Glutamatergic neuron (in vitro differentiated cells): ENCODE measurements around the gene H6PD. TPM values are rescaled to one million over a fixed set of nuclear protein-coding genes. Genes with fewer than 3 reads are reported as not detected.
A peak's percentile ranks its signal among the peaks of the same experiment; 100 is the strongest.

Experiments used
- DNase-seq: peaks from one replicate; pipeline ENCODE4 v3.0.0; 2022
- H3K27ac Mint-ChIP-seq: one replicate; pipeline ENCODE4 v1.8.0; 2020; ENCODE audit warnings: mild to moderate bottlenecking, mixed read lengths, inconsistent platforms; ENCODE audit not compliant: unreplicated experiment
- H3K27me3 Mint-ChIP-seq: one replicate; pipeline ENCODE4 v1.8.0; 2020; ENCODE audit warnings: mild to moderate bottlenecking, moderate library complexity, mixed read lengths, inconsistent platforms; ENCODE audit not compliant: unreplicated experiment
- H3K36me3 Mint-ChIP-seq: one replicate; pipeline ENCODE4 v1.8.0; 2020; ENCODE audit warnings: mild to moderate bottlenecking, mixed read lengths, inconsistent platforms; ENCODE audit not compliant: unreplicated experiment
- H3K4me1 Mint-ChIP-seq: one replicate; pipeline ENCODE4 v1.8.0; 2020; ENCODE audit warnings: mild to moderate bottlenecking, low read depth, mixed read lengths, inconsistent platforms; ENCODE audit not compliant: unreplicated experiment
- H3K4me3 Mint-ChIP-seq: one replicate; pipeline ENCODE4 v1.8.0; 2020; ENCODE audit warnings: mild to moderate bottlenecking, mixed read lengths, inconsistent platforms; ENCODE audit not compliant: unreplicated experiment
- H3K9me3 Mint-ChIP-seq: one replicate; pipeline ENCODE4 v1.8.0; 2020; ENCODE audit warnings: mild to moderate bottlenecking, moderate library complexity, mixed read lengths, inconsistent platforms; ENCODE audit not compliant: unreplicated experiment
- total RNA-seq: library from RNA; stranded (reverse); fragmentation: NEBNext Ultra II Directional; extraction: Animal tissue kit (Norgen Biotek cat#: 25700); gene quantifications from one replicate; pipeline ENCODE4 v1.2.1, GENCODE V29; 2021; ENCODE audit not compliant: unreplicated experiment
- TF ChIP-seq, protein P1 (sequence below): fragments of 200-600 bp; sonication (generic); IDR thresholded peaks from one replicate; pipeline ENCODE4 v1.5.0; 2021; ENCODE audit not compliant: partially characterized antibody, unreplicated experiment

Gene H6PD
- total RNA-seq, 1 donor from 2014 or later: 5.0 TPM

- H3K36me3 Mint-ChIP-seq: no peaks in the 10 kb centered on the region
- DNase-seq: no peak
- TF ChIP-seq, protein P1, sequence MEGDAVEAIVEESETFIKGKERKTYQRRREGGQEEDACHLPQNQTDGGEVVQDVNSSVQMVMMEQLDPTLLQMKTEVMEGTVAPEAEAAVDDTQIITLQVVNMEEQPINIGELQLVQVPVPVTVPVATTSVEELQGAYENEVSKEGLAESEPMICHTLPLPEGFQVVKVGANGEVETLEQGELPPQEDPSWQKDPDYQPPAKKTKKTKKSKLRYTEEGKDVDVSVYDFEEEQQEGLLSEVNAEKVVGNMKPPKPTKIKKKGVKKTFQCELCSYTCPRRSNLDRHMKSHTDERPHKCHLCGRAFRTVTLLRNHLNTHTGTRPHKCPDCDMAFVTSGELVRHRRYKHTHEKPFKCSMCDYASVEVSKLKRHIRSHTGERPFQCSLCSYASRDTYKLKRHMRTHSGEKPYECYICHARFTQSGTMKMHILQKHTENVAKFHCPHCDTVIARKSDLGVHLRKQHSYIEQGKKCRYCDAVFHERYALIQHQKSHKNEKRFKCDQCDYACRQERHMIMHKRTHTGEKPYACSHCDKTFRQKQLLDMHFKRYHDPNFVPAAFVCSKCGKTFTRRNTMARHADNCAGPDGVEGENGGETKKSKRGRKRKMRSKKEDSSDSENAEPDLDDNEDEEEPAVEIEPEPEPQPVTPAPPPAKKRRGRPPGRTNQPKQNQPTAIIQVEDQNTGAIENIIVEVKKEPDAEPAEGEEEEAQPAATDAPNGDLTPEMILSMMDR: no peak
- H3K27ac Mint-ChIP-seq: no peak overlapping the region
- H3K4me3 Mint-ChIP-seq: no peak overlapping the region
- peaks cover 2% of the 10 kb centered on the region for H3K27me3 Mint-ChIP-seq
- H3K9me3 Mint-ChIP-seq: peaks cover 5% of the 10 kb centered on the region
- peaks cover 23% of the 10 kb centered on the region for H3K4me1 Mint-ChIP-seq
Measured at GRCh38 chr1:9240914-9241820, 6.6 kb downstream of the H6PD start.

DNA sequence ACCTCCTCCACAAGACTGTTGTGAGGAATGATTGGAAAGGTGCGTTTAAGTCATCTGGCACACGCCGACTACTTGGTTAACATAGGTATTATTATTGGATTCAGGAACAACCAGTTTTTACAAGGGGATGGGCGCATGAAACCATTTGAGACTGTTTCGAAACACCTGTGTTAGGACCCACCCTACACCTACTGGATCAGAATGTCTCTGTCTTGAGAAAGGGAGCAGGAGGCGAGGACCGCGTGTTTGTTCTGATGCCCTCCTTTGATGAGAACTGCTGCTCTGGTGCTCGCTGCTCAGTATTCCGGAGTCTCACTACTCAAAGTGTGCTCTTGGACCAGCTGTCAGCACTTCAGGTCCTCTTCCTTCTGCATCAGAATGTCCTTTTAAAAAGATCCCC is 7.3 kb downstream of the H6PD start:
- TF ChIP-seq, protein P1: no peak
- no peak overlapping the region for H3K27ac Mint-ChIP-seq
- no peak overlapping the region for H3K4me3 Mint-ChIP-seq

GRCh38 chr1:9242338-9242969 is 7.9 kb downstream of the H6PD start:
- Mint-ChIP-seq H3K27ac (peak overlapping the region; percentile 66), H3K9me3 (peaks cover 8% of the 10 kb centered on the region), H3K4me3 (no peak overlapping the region), H3K4me1 (peaks cover 23% of the 10 kb centered on the region), H3K36me3 (no peaks in the 10 kb centered on the region), H3K27me3 (no peaks in the 10 kb centered on the region)
- DNase-seq: no peak
- TF ChIP-seq, protein P1: no peak

More for the DNA sequence above, 7.3 kb downstream of the H6PD start:
- peaks cover 2% of the 10 kb centered on the region for H3K27me3 Mint-ChIP-seq
- H3K36me3 Mint-ChIP-seq: no peaks in the 10 kb centered on the region
- peaks cover 8% of the 10 kb centered on the region for H3K9me3 Mint-ChIP-seq
- no peak for DNase-seq
- peaks cover 23% of the 10 kb centered on the region for H3K4me1 Mint-ChIP-seq

DNA sequence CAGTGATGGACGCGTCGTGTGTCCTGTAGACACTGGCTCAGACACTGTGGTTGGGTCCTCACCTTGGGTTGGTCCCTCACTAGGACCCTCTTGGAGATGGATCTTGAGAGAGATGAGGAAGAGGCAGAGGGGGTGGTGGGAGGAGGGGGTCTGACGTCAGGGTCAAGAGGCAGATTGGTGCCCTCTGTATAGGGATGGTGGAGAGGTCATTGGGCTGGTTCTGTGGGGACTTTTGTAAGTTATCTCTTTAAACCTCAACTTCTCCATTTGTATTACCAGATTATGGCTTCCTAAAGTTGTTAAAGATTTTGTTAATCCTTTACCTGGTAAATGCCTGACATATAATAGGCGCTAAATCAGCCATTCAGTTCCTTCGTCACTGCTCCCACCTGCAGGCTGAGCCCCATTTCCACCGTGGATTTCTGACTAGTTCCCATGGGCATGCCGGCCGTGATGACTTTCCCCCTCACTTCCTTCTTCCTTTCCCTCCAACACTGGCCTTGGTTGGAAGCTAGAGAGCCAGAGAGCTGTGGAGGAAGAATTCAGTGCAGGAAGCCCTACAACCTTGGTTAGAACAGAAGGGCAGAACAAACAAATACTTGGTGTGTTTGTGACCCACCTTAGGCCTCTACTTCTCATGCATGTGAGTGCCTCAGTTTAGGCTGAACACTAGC is 8.6 kb downstream of the H6PD start:
- TF ChIP-seq, protein P1: no peak
- peak overlapping the region; percentile 66 for H3K27ac Mint-ChIP-seq
- peaks cover 8% of the 10 kb centered on the region for H3K9me3 Mint-ChIP-seq
- H3K4me1 Mint-ChIP-seq: peaks cover 23% of the 10 kb centered on the region
- no peaks in the 10 kb centered on the region for H3K27me3 Mint-ChIP-seq
- no peak overlapping the region for H3K4me3 Mint-ChIP-seq
- no peaks in the 10 kb centered on the region for H3K36me3 Mint-ChIP-seq
- no peak for DNase-seq
